Endothelial cell of umbilical vein (primary cell): ENCODE results near the gene CCDC171. TPM values are rescaled to one million over a fixed set of nuclear protein-coding genes. Genes with fewer than 3 reads are reported as not detected.

ENCODE experiments used
- BruUV-seq: library from RNA; stranded (reverse); fragments of 400-500 nt; replicated peaks from 2 replicates; lab custom pipeline; 2021; lab: Mats Ljungman, UMichigan
- CTCF ChIA-PET: fragments of 300-600, 350-600 bp; sonication (Branson Sonifier 250); formaldehyde crosslinking; loops from one replicate; lab custom pipeline; 2021; ENCODE audit warnings: antibody characterized with exemption, inconsistent platforms; lab: Charles Lee
- POLR2A ChIA-PET: fragments of 300-600, 350-600 bp; sonication (Branson Sonifier 250); formaldehyde crosslinking; loops from one replicate; lab custom pipeline; 2021; ENCODE audit warnings: antibody characterized with exemption, inconsistent platforms; lab: Charles Lee
- DNase-seq: peaks from one replicate; pipeline ENCODE4 v3.0.0-alpha.2; 2011; ENCODE audit warnings: low read depth, low spot score
- FAIRE-seq: peaks from 2 replicates; lab custom pipeline; 2011; peaks lifted over from hg19 to GRCh38; lab: Jason Lieb, UNC
- H2AFZ ChIP-seq: 2 replicates; pipeline ENCODE4 v1.6.0; 2012; ENCODE audit warnings: low read depth, low read length, control low read depth, inconsistent platforms
- H3K27ac ChIP-seq: 2 replicates; pipeline ENCODE4 v1.5.1; 2011; ENCODE audit warnings: low read depth, mild to moderate bottlenecking, control low read depth, low read length, moderate library complexity; ENCODE audit not compliant: insufficient read depth
- H3K27me3 ChIP-seq, 2 experiments: 2 replicates each; pipeline versions ENCODE4 v1.6.0 to v1.6.1; 2011; ENCODE audit warnings: low read length in 2 of 2, mixed read lengths in 1 of 2; ENCODE audit not compliant: control insufficient read depth in 2 of 2, insufficient read depth in 2 of 2
- H3K36me3 ChIP-seq, 2 experiments: 2 replicates in 1 of 2; 3 replicates in 1 of 2; pipeline ENCODE4 v1.5.1; 2011; ENCODE audit warnings: low read length in 2 of 2, mild to moderate bottlenecking in 1 of 2, moderate library complexity in 1 of 2; ENCODE audit not compliant: control insufficient read depth in 2 of 2, insufficient read depth in 2 of 2; ENCODE audit errors: extremely low read depth in 1 of 2
- H3K4me1 ChIP-seq: 3 replicates; pipeline ENCODE4 v1.5.1; 2011; ENCODE audit warnings: mild to moderate bottlenecking, low read length; ENCODE audit not compliant: control insufficient read depth, insufficient read depth; ENCODE audit errors: extremely low read depth
- H3K4me2 ChIP-seq: 2 replicates; pipeline ENCODE4 v1.6.1; 2011; ENCODE audit warnings: low read length, control low read depth, mixed read lengths; ENCODE audit not compliant: insufficient read depth
- H3K4me3 ChIP-seq, 3 experiments: fragments of 200-600 bp in 1 of 3; sonication (generic), shearing (Covaris generic) in 1 of 3; replicated peaks in 1 of 3; 2 replicates each; pipeline ENCODE4 v1.5.1; 2011 to 2016; ENCODE audit warnings: control low read depth in 3 of 3, low read length in 3 of 3, mild to moderate bottlenecking in 2 of 3, inconsistent platforms in 1 of 3, low read depth in 1 of 3, moderate library complexity in 1 of 3; ENCODE audit not compliant: insufficient read depth in 1 of 3
- H3K79me2 ChIP-seq: 2 replicates; pipeline ENCODE4 v1.6.0; 2012; ENCODE audit warnings: low read length, inconsistent platforms; ENCODE audit not compliant: control insufficient read depth, insufficient read depth
- H3K9ac ChIP-seq: replicated peaks from 2 replicates; pipeline ENCODE3; 2011; ENCODE audit warnings: low read length, control low read depth; ENCODE audit not compliant: insufficient read depth; ENCODE audit errors: extremely low read depth
- H3K9me1 ChIP-seq: replicated peaks from 3 replicates; pipeline ENCODE4 v1.6.0; 2011; ENCODE audit warnings: mild to moderate bottlenecking, low read length; ENCODE audit not compliant: control insufficient read depth, insufficient read depth; ENCODE audit errors: extremely low read depth
- H3K9me3 ChIP-seq: replicated peaks from 2 replicates; pipeline ENCODE4 v1.5.1; 2012; ENCODE audit warnings: low read length, inconsistent platforms; ENCODE audit not compliant: control insufficient read depth, insufficient read depth
- H4K20me1 ChIP-seq: replicated peaks from 2 replicates; pipeline ENCODE3; 2011; ENCODE audit warnings: mild to moderate bottlenecking, low read length; ENCODE audit not compliant: control insufficient read depth, insufficient read depth; ENCODE audit errors: extremely low read depth
- CTCF ChIP-seq, 2 donors: IDR thresholded peaks; 1 replicate in 1 of 2; 2 replicates in 1 of 2; pipeline ENCODE4 v1.5.1; 2011; ENCODE audit warnings: low read length in 2 of 2, mild to moderate bottlenecking in 2 of 2, moderate library complexity in 2 of 2, control low read depth in 1 of 2, inconsistent platforms in 1 of 2, low read depth in 1 of 2; ENCODE audit not compliant: insufficient read depth in 1 of 2; ENCODE audit errors: extremely low read depth in 1 of 2
- EZH2 ChIP-seq: IDR thresholded peaks from 2 replicates; pipeline ENCODE4 v1.6.1; 2012; ENCODE audit warnings: borderline replicate concordance, low read depth, mild to moderate bottlenecking, moderate library complexity, low read length, inconsistent platforms; ENCODE audit not compliant: severe bottlenecking
- FOS ChIP-seq: IDR thresholded peaks from 2 replicates; pipeline ENCODE4 v1.6.1; 2011; ENCODE audit warnings: mild to moderate bottlenecking, low read length, moderate library complexity, borderline replicate concordance; ENCODE audit not compliant: insufficient read depth
- GATA2 ChIP-seq: IDR thresholded peaks from 2 replicates; pipeline ENCODE4 v1.7.0; 2011; ENCODE audit warnings: low read depth, mild to moderate bottlenecking, moderate library complexity, mixed read lengths, low read length; ENCODE audit not compliant: insufficient read length, insufficient read depth
- JUN ChIP-seq: IDR thresholded peaks from 2 replicates; pipeline ENCODE4 v1.6.1; 2011; ENCODE audit warnings: borderline replicate concordance, low read depth; ENCODE audit not compliant: insufficient read length, insufficient read depth
- MAX ChIP-seq: IDR thresholded peaks from 2 replicates; pipeline ENCODE4 v1.6.1; 2011; ENCODE audit not compliant: insufficient read depth, insufficient read length
- MYC ChIP-seq: IDR thresholded peaks from one replicate; pipeline ENCODE4 v1.6.1; 2011; ENCODE audit warnings: mild to moderate bottlenecking, low read depth, low read length
- POLR2A ChIP-seq: IDR thresholded peaks from 2 replicates; pipeline ENCODE4 v1.6.1; 2012; ENCODE audit warnings: low read depth, mild to moderate bottlenecking, control low read depth, low read length
- POLR2AphosphoS5 ChIP-seq: IDR thresholded peaks from 2 replicates; pipeline ENCODE4 v1.6.1; 2012; ENCODE audit warnings: low read depth, mild to moderate bottlenecking, control low read depth, low read length, moderate library complexity; ENCODE audit not compliant: insufficient read depth
- dilution Hi-C: fragments of 300-500 bp; cut with MboI; formaldehyde crosslinking; loops from one replicate; pipeline ENCODE4 v1.15.0; 2019; ENCODE audit warnings: low sequenced_read_pairs; ENCODE audit not compliant: extremely low pct_ligation_motif_present
- intact Hi-C: fragments of 100-400 bp; cut with micrococcal nuclease; formaldehyde crosslinking; loops from one replicate; pipeline ENCODE4 v1.10.0; 2022
- polyA plus RNA-seq, 4 experiments: library from polyadenylated mRNA; depleted of rRNA in 3 of 4; stranded (reverse) in 3 of 4; unstranded in 1 of 4; fragments of >200 nt; gene quantifications; 2 replicates each; pipeline versions ENCODE4 v1.2.1 to v1.2.3, GENCODE V29; 2011 to 2012; ENCODE audit warnings: missing spikeins in 1 of 4
- total RNA-seq: library from RNA; stranded (reverse); gene quantifications from 2 replicates; pipeline ENCODE4 v1.2.3, GENCODE V29; 2021

Gene CCDC171
- total and polyA plus RNA-seq, 2 donors (not counting 3 experiments of a cell fraction or from before 2014, with no cell fraction given): 0.58 to 1.4 TPM

DNA sequence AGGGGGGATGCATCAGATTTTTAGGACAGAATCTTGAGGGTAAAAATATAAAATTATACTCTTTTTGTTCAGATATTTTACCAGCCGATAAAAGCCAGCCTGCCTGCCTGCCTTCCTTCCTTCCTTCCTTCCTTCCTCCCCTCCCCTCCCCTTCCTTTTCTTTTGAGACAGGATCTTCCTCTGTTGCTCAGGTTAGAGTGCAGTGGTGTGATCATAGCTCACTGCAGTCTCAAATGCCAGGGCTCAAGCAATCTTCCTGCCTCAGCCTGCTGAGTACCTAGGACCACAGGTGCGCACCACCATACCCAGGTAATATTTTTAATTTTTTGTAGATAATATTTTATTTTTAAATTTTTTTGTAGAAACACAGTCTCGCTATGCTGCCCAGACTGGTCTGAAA, 330.0 kb downstream of the CCDC171 start:
- H3K79me2 ChIP-seq: no peaks in the 10 kb centered on the region
- DNase-seq (no peak), FAIRE-seq (no peak)
- no peaks in the 10 kb centered on the region for H3K9me3 ChIP-seq
- ChIA-PET POLR2A (no interaction called here), CTCF (no interaction called here)
- H3K4me1 ChIP-seq: no peaks in the 10 kb centered on the region
- H3K9ac ChIP-seq: no peak overlapping the region
- no peaks in the 10 kb centered on the region for H3K9me1 ChIP-seq
- no TSS peak for BruUV-seq
- TF ChIP-seq MAX (no peak), CTCF (IDR thresholded peaks at IDR 0.05; ENCODE audit: extremely low read depth in 1 of 2, insufficient read depth in 1 of 2, low read depth in 1 of 2, low read length in 2 of 2) (no peak), FOS (no peak), JUN (no peak)
- H2AFZ ChIP-seq: no peak overlapping the region
- H4K20me1 ChIP-seq: no peaks in the 10 kb centered on the region
- H3K4me2 ChIP-seq: no peak overlapping the region
- intact Hi-C loops: no loop called here
- dilution Hi-C loops: no loop called here
- H3K27me3 ChIP-seq: no peaks in the 10 kb centered on the region
- H3K36me3 ChIP-seq: no peaks in the 10 kb centered on the region
- no peak overlapping the region for H3K4me3 ChIP-seq
- H3K27ac ChIP-seq: no peak overlapping the region

DNA sequence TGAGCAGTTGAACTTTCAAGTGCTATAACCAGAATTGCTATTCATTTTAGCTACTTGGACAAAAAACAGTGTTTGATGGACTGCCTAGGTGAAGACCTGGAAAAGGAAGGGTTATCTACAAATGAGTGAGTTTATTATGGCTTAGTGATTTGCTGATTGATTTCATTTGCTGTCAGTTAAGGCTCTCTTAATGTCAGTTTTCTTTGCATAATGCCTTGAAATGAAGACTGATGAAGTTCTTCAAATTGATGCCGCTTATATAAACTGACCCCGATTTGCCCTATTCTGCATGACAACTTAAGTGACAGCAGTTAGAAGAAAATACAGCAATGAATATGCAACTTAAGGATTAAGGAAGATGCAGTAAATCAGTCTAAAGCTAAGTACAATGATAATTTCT, 332.6 kb downstream of the CCDC171 start:
- Histone ChIP-seq H4K20me1 (no peaks in the 10 kb centered on the region), H2AFZ (no peak overlapping the region), H3K9me1 (no peaks in the 10 kb centered on the region), H3K79me2 (no peaks in the 10 kb centered on the region), H3K4me2 (no peak overlapping the region), H3K27me3 (no peaks in the 10 kb centered on the region), H3K9me3 (no peaks in the 10 kb centered on the region), H3K36me3 (no peaks in the 10 kb centered on the region), H3K4me3 (no peak overlapping the region), H3K27ac (no peak overlapping the region), H3K9ac (no peak overlapping the region), H3K4me1 (no peaks in the 10 kb centered on the region)
- FAIRE-seq (no peak), DNase-seq (no peak)
- CTCF ChIA-PET: no interaction called here
- POLR2A ChIA-PET: no interaction called here
- intact Hi-C loops (no loop called here), dilution Hi-C loops (no loop called here)
- TF ChIP-seq MAX (no peak), EZH2 (no peak), FOS (no peak), POLR2A (no peak), GATA2 (no peak), MYC (no peak), POLR2AphosphoS5 (no peak), JUN (no peak), CTCF (IDR thresholded peaks at IDR 0.05; ENCODE audit: extremely low read depth in 1 of 2, insufficient read depth in 1 of 2, low read depth in 1 of 2, low read length in 2 of 2) (no peak)
- no TSS peak for BruUV-seq
